ENCODE data around the gene OSBPL3. TPM values are rescaled to one million over a fixed set of nuclear protein-coding genes. Genes with fewer than 3 reads are reported as not detected.
A peak's percentile ranks its signal among the peaks of the same experiment; 100 is the strongest.

Gene OSBPL3
- total RNA-seq, 2 experiments from 2014 or later = 41.2 to 45.1 TPM

DNA sequence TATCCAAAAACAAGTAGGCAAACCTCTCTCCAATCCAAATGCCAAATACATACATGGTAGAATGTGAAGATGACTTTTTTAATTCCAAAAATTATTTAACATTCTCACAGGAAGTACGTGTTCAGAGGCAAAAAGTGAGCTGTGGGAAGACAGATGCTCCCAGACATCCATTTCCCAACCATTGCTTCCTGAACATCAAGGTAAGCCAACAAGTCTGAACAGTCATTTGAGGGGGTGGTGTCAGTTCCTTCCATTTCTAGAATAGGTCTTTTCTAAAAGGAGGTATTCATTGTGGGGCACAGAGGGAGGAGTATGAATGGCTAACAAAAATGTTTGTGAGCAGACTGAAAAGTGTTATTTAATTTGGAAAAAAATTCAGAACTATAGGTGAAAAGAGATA lies 49.1 kb downstream of the OSBPL3 start:
- H3K36me3 Mint-ChIP-seq = peaks cover 13% of the 10 kb centered on the region
- no peak overlapping the region for H3K4me3 Mint-ChIP-seq

DNA sequence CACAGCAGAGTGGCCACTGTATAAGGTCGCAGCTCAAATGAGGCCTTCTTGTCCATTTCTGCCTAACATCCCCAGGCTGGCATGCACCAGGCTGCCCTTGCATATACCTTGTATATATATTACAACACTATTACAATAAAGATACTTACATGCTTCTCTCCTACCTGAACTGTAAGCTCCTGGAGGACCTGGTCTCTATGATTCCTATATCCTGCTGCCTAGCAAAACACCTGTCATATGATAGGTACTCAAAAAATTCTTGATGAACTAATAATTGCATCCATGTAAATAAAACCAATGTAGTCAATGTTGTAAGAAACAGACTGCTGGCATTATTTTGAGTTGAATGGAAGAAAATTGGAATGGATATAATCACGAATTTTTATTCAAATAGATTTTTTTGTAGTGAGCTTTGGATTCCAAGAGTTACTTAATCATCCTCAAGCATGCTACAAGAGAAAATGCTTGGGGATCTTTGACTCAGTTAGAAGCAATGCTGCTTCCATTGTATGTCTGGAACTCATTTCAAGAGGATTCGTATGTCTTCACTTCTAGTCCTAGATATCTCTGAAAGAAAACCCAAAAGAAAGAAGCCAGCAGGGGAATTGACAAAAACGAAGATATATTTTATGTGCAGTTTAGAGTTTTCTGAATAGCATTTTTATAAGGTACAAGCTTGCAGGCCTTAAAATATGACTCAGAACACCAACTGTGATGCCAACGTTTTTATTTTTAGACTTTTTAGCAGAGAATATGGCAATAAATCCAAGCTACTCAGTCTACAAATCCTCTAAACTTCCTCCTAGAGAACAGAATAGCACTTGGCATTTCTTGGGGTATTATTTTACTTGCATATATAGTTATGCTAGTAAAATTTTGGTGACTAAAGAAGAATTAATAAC lies 53.1 kb downstream of the OSBPL3 start:
- Mint-ChIP-seq H3K27ac (no peak overlapping the region), H3K4me1 (ENCODE audit: low read depth) (peaks cover 63% of the 10 kb centered on the region)

More for the DNA sequence above, 49.1 kb downstream of the OSBPL3 start:
- DNase-seq = no peak
- no peaks in the 10 kb centered on the region for H3K9me3 Mint-ChIP-seq
- peaks cover 58% of the 10 kb centered on the region for H3K4me1 Mint-ChIP-seq (ENCODE audit: low read depth)
- ChIA-PET CTCF (no interaction called here), POLR2A (no interaction called here)
- H3K27ac Mint-ChIP-seq = no peak overlapping the region
- no peaks in the 10 kb centered on the region for H3K27me3 Mint-ChIP-seq
- intact Hi-C loops (cut with micrococcal nuclease) = no loop called here

DNA sequence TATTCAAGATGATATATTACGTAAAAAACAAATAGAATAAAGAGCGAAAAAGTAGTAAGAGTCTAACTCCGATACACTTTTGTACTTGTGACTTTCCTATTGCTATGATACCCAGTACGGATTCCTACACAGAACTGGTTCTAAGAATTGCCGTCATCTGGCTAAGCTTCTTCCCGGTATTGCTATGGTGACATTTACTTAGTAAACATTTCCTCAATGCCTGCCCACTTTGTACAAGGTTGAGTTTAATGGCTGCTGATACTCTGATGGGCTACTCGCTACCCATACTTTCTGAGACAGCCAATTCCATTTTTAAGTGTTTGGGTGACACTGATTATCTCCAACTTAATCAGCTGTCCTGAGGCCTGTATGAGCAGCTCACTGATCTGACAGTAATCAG lies 55.6 kb downstream of the OSBPL3 start:
- H3K4me3 Mint-ChIP-seq = no peak overlapping the region
- no peaks in the 10 kb centered on the region for H3K27me3 Mint-ChIP-seq
- H3K27ac Mint-ChIP-seq = peak overlapping the region; percentile 77
- CTCF ChIA-PET = interaction anchor here (0.8 to 1.3 kb wide), 2 partner anchors 55 to 146 kb away, joined by 3 to 4 read pairs; no protein-coding TSS in a partner anchor
- peak; percentile 15 for DNase-seq
- no peaks in the 10 kb centered on the region for H3K9me3 Mint-ChIP-seq
- intact Hi-C loops (cut with micrococcal nuclease) = loop anchor here (5.0 kb wide), 2 partner anchors 148 to 193 kb away; no protein-coding TSS in a partner anchor
- H3K36me3 Mint-ChIP-seq = peaks cover 3% of the 10 kb centered on the region
- peaks cover 69% of the 10 kb centered on the region for H3K4me1 Mint-ChIP-seq (ENCODE audit: low read depth)
- POLR2A ChIA-PET = interaction anchor here (1.1 to 1.6 kb wide), 4 partner anchors 17 to 103 kb away, joined by 3 to 11 read pairs (median 4); partner anchors contain the start of gene OSBPL3

More for the DNA sequence above, 53.1 kb downstream of the OSBPL3 start:
- intact Hi-C loops (cut with micrococcal nuclease) = no loop called here
- Mint-ChIP-seq H3K9me3 (no peaks in the 10 kb centered on the region), H3K36me3 (peaks cover 11% of the 10 kb centered on the region), H3K27me3 (no peaks in the 10 kb centered on the region), H3K4me3 (no peak overlapping the region)
- ChIA-PET POLR2A (no interaction called here), CTCF (interaction anchor here (0.8 to 1.8 kb wide), 6 partner anchors 52 to 167 kb away, joined by 3 to 8 read pairs (median 4); partner anchors contain the start of gene OSBPL3)
- no peak for DNase-seq

DNA sequence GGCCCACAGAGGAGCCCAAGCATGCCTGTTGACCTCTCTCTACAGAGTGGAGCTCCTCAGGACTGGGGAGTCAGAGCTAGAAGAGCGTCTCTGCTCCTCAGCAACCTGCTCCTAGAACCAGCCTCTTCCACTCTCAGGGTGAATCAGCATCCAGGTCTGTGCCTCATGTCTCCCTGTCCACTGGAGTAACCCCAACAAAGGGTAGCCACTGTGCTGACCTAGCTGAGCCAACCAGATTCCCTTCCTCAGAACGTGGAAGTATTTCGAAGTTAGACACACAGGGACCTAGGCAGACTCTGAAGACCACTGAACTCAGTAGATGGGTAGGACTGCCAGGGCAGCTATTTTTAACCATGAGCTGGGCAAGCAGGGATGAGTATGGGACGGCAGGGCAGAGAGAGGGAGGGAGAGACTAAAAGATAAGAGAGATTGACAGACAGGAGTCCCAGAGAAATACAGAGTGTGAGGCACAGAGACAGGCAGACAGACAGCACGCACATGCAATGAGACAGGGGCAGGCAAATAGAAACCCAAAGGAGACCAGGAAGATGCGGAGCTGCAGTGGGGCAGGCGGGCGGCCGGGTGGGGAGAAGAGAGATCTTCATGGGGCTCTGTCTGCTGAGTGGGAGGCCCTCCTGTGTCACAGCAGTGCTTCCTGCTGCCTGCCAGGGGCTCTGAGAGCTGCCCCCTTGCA lies 56.7 kb downstream of the OSBPL3 start:
- Mint-ChIP-seq H3K9me3 (no peaks in the 10 kb centered on the region), H3K36me3 (peaks cover 2% of the 10 kb centered on the region), H3K4me3 (no peak overlapping the region), H3K4me1 (ENCODE audit: low read depth) (peaks cover 80% of the 10 kb centered on the region), H3K27ac (peak overlapping the region; percentile 64), H3K27me3 (no peaks in the 10 kb centered on the region)
- POLR2A ChIA-PET = interaction anchor here (1.4 kb wide), 1 partner anchor 102 kb away, joined by 3 read pairs; no protein-coding TSS in a partner anchor
- intact Hi-C loops (cut with micrococcal nuclease) = loop anchor here (5.0 kb wide), 2 partner anchors 149 to 194 kb away; no protein-coding TSS in a partner anchor
- no peak for DNase-seq
- CTCF ChIA-PET = interaction anchor here (0.8 kb wide), 1 partner anchor 56 kb away, joined by 3 read pairs; no protein-coding TSS in a partner anchor

DNA sequence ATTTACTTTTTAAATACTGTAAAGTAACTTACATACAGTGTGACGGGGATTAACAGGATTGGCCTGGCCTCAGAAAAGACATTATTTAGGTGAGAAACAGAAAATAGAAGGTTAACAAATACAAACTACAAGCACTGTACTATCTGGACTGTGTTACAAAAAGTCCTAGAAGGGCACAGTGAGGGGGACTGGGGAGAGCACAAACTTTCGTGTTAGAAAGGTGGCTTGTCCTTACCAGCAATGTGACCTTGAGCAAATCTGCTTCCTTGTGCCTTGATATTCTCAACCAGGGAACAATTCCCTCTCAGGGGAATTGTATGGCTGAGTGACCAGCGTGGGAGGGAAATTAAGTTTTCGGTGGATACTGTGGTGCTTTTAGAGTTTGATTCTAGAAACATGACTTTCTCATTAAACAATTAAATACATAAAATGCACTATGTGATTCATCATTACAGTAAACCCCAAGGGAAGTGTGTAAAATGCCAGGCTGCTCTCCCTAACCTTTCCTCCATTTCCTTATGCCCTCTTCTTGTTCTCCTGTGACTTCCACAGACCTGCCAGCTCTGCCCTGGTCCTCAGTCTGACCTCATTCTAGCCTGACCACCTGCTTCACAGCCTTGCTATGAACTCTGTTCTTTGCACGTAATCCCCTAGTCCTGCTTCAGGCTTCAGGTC lies 57.7 kb downstream of the OSBPL3 start:
- no peaks in the 10 kb centered on the region for H3K9me3 Mint-ChIP-seq
- ChIA-PET POLR2A (no interaction called here), CTCF (interaction anchor here (0.8 to 1.9 kb wide), 2 partner anchors 14 to 57 kb away, joined by 3 to 5 read pairs; no protein-coding TSS in a partner anchor)
- H3K27ac Mint-ChIP-seq = peak overlapping the region; percentile 85
- H3K36me3 Mint-ChIP-seq = no peaks in the 10 kb centered on the region
- DNase-seq = no peak
- H3K27me3 Mint-ChIP-seq = no peaks in the 10 kb centered on the region
- no peak overlapping the region for H3K4me3 Mint-ChIP-seq
- peaks cover 86% of the 10 kb centered on the region for H3K4me1 Mint-ChIP-seq (ENCODE audit: low read depth)
- intact Hi-C loops (cut with micrococcal nuclease) = loop anchor here (5.0 kb wide), 2 partner anchors 150 to 195 kb away; no protein-coding TSS in a partner anchor

DNA sequence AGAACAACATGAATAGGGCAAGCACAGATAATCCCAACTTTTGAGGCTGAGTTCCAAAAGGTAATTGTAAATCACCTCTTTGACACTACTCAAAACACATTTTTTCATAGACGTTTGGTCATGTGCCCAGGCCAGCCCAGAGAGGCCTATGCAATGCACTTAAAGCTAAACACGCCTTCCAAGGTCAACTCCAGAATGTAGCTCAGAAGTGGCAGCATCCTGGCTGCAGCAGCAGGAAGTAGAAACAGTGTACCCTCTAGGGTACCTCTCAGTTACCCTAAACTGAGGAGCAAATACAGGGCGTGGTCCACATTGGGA lies 58.7 kb downstream of the OSBPL3 start:
- peak overlapping the region; percentile 85 for H3K27ac Mint-ChIP-seq
- no peaks in the 10 kb centered on the region for H3K9me3 Mint-ChIP-seq
- no peaks in the 10 kb centered on the region for H3K36me3 Mint-ChIP-seq
- peaks cover 86% of the 10 kb centered on the region for H3K4me1 Mint-ChIP-seq (ENCODE audit: low read depth)
- ChIA-PET POLR2A (interaction anchor here (0.9 to 2.2 kb wide), 4 partner anchors 39 to 60 kb away, joined by 3 to 8 read pairs (median 4); partner anchors contain the start of gene OSBPL3), CTCF (interaction anchor here (1.8 to 1.9 kb wide), 2 partner anchors 13 to 60 kb away, joined by 5 to 6 read pairs; no protein-coding TSS in a partner anchor)
- H3K4me3 Mint-ChIP-seq = no peak overlapping the region
- no peak for DNase-seq
- intact Hi-C loops (cut with micrococcal nuclease) = loop anchor here (1.0 to 5.0 kb wide), 9 partner anchors 14 to 196 kb away; partner anchors contain the start of gene OSBPL3
- H3K27me3 Mint-ChIP-seq = no peaks in the 10 kb centered on the region

DNA sequence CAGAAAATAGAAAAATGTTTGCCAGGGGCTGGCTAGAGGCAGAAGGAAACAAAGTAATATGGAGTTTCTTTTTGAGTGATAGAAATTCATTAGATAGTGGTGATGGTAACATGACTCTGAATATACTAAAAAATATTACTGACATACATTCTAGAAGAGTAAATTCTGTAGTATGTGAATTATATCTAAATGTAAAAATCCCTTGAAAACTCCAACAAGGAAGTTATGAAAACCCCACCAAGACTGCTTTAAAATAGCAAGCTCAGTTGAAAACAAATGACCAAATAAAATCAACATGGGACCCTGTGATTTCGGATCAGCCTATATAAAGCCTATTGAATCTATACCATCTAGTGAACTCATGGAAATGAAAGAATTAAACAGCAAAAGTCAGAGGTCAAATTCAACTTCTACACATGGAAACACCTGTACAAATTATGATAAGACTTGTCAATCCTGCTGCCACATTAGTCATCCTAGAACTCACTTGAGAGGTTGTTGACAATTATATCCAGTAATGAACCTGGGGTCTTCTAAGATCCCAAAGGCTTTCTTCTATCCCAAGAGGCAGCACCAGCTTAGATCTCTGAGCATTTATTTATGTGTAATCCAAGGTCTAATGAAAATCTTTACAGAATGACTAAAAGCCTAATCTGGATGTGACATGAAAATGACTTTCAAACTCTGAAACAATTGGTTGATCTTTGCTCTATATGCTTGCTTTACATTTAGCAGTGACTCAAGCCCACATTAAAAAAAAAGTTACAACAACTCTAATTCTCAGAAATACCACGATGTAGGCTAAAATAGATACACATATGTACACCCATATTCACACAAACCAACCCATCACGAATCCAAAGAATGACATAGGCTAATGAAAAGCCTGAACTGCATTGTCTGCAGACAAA lies 59.3 kb downstream of the OSBPL3 start:
- intact Hi-C loops (cut with micrococcal nuclease) = loop anchor here (1.0 to 5.0 kb wide), 10 partner anchors 9 to 197 kb away; partner anchors contain the start of gene OSBPL3
- DNase-seq = no peak
- Mint-ChIP-seq H3K27me3 (no peaks in the 10 kb centered on the region), H3K4me1 (ENCODE audit: low read depth) (peaks cover 90% of the 10 kb centered on the region), H3K9me3 (no peaks in the 10 kb centered on the region), H3K36me3 (no peaks in the 10 kb centered on the region), H3K27ac (peak overlapping the region; percentile 85), H3K4me3 (no peak overlapping the region)
- POLR2A ChIA-PET = interaction anchor here (0.7 to 2.2 kb wide), 5 partner anchors 38 to 61 kb away, joined by 3 to 8 read pairs (median 4); partner anchors contain the start of gene OSBPL3
- CTCF ChIA-PET = interaction anchor here (0.8 to 1.9 kb wide), 4 partner anchors 9 to 177 kb away, joined by 3 to 6 read pairs (median 4); no protein-coding TSS in a partner anchor

DNA sequence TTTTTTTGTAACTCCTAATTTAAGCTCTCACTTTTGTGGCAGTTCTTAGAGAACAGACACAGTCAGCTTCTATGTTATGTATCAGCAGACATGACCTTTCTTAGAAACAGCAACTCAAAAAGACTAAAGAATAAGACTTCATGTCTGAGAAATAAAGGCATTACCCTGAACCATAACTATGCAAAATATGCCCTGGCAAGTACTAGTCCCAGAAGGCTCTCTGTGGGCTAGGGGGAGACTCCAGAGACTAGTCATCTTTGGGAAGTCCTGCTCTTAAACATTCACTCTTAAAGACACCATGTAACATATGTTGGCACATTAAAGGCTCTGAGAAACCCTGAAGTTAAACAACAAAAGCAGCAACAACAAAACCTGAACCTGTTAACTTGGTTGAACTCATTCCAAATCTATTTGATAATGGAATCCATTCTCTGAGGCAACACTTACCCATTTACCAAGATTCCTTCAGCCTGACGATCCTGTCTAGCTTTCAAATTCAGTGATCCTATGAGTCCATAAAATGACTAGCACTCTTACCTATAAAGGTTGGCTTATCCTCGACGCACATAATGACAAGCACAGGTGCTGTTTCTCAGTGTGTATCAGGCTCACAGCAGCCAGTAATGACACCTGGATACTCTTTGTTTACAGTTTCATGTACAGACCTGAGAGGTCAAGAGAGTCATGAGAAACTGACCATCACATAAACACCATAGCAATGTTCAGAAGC lies 62.3 kb downstream of the OSBPL3 start:
- CTCF ChIA-PET = interaction anchor here (1.1 kb wide), 1 partner anchor 11 kb away, joined by 4 read pairs; no protein-coding TSS in a partner anchor
- H3K27me3 Mint-ChIP-seq = no peaks in the 10 kb centered on the region
- intact Hi-C loops (cut with micrococcal nuclease) = no loop called here
- no peaks in the 10 kb centered on the region for H3K9me3 Mint-ChIP-seq
- no peak for DNase-seq
- POLR2A ChIA-PET = no interaction called here
- peaks cover 91% of the 10 kb centered on the region for H3K4me1 Mint-ChIP-seq (ENCODE audit: low read depth)
- peak overlapping the region; percentile 13 for H3K27ac Mint-ChIP-seq
- H3K4me3 Mint-ChIP-seq = no peak overlapping the region
- H3K36me3 Mint-ChIP-seq = no peaks in the 10 kb centered on the region

DNA sequence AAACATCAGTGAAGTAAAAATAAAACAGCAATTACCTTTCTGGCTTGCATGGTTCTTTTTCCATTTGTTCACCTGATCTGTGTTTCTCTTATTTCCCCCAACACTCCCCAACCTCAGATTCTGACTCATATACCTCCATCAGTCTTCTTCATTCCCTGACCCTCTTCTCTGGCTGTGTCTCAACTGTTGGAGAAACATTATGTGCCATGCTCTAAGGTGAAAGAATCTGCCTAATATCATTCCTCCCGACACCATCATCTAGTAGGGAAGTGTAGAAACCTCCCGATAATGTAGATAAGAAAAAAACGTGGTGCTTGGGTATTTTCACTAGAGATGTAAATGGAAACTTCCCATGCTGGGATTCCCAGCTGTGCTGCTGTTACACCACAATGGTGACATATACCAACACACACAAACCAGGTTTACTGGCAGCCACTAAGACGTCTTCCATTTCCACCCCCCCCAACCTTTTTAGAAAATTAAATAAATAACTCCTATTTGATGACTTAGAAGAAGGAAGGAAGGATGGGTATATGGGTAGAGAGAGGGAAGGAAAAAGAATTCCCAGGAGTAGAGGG lies 63.4 kb downstream of the OSBPL3 start:
- ChIA-PET POLR2A (no interaction called here), CTCF (no interaction called here)
- no peak for DNase-seq
- H3K36me3 Mint-ChIP-seq = no peaks in the 10 kb centered on the region
- intact Hi-C loops (cut with micrococcal nuclease) = loop anchor here (1.0 kb wide), 1 partner anchor 9 kb away; no protein-coding TSS in a partner anchor
- peak overlapping the region; percentile 6 for H3K27ac Mint-ChIP-seq
- no peaks in the 10 kb centered on the region for H3K27me3 Mint-ChIP-seq
- H3K9me3 Mint-ChIP-seq = no peaks in the 10 kb centered on the region
- H3K4me1 Mint-ChIP-seq (ENCODE audit: low read depth) = peaks cover 91% of the 10 kb centered on the region
- H3K4me3 Mint-ChIP-seq = no peak overlapping the region

DNA sequence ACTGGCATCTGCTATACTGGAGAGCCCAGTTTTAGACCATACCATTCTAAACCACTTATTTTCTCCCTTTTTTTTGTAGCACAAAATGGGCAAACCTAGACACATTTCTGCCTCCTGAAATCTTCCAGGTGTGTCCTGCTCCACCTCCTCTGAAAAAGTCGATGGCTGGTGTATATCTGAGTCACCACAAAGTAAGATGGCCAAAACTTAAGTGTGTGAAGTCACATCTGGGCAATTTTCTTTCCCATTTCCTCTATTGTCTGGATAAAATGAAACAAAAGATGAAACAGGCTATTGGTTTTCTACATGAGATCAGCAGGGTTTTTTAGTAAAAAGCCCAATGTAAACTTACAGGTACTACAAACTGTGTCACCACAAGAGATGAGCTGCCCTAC lies 65.5 kb downstream of the OSBPL3 start:
- H3K27ac Mint-ChIP-seq = peak overlapping the region; percentile 34
- H3K4me3 Mint-ChIP-seq = no peak overlapping the region
- no peak for DNase-seq
- peaks cover 93% of the 10 kb centered on the region for H3K4me1 Mint-ChIP-seq (ENCODE audit: low read depth)
- H3K27me3 Mint-ChIP-seq = no peaks in the 10 kb centered on the region
- no peaks in the 10 kb centered on the region for H3K36me3 Mint-ChIP-seq
- H3K9me3 Mint-ChIP-seq = no peaks in the 10 kb centered on the region
- intact Hi-C loops (cut with micrococcal nuclease) = loop anchor here (5.0 kb wide), 1 partner anchor 1382 kb away; the partner anchor contains the start of gene TRA2A
- POLR2A ChIA-PET = interaction anchor here (1.9 kb wide), 1 partner anchor 67 kb away, joined by 7 read pairs; no protein-coding TSS in a partner anchor
- CTCF ChIA-PET = interaction anchor here (1.1 to 1.5 kb wide), 2 partner anchors 67 to 76 kb away, joined by 3 to 4 read pairs; no protein-coding TSS in a partner anchor
